ENCODE results near the gene AP1M1. TPM values are rescaled to one million over a fixed set of nuclear protein-coding genes. Genes with fewer than 3 reads are reported as not detected.
"Not testable (repeated sequence)": the region's sequence is repeated elsewhere in the genome, so short reads cannot be mapped to it uniquely, and the experiment has no call there.

AP1M1 gene
- total RNA-seq, 4 donors from 2014 or later, result 52.0 to 83.0 (median 56.3) TPM

DNA sequence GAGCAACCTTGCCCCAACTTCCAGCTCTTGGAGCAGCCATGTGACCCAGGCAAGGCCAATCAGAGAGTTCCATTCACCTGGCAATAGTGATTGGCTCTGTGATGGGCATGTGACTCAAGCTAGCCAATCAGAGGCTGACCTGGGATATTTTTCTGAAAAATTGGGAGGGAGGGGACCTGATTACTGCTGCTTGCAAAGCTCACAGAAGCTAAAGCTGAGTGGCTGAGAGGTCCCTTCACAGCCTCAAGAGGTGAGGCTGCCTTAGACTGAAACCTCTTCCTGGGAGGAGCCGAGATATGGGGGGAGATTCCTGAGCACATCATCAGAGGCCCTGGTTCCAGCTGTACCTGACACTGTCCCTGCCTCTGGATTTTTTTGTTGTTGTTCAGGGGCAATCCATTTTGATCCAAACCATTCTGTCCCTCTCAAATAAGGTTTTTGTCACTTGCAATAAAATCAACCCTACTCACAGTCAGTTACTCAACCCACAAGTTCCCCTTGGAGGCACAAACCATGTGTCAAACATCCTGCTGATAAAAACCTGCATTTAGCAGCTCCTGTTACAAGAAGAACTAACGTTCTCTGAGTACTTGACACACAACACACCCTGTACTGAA, 29.1 kb upstream of the AP1M1 start:
- 40 to 65% methylated on average over 2 of the region's 2 CpGs for WGBS, 2 donors
- H3K4me3 ChIP-seq (replicated peaks in 1 of 3), result no peak overlapping the region
- no peaks in the 10 kb centered on the region for H3K27me3 ChIP-seq
- no peaks in the 10 kb centered on the region for H3K4me1 ChIP-seq
- no peaks in the 10 kb centered on the region for H3K36me3 ChIP-seq
- no peak overlapping the region for H3K27ac ChIP-seq
- no peak for DNase-seq
- TF ChIP-seq, protein P1, sequence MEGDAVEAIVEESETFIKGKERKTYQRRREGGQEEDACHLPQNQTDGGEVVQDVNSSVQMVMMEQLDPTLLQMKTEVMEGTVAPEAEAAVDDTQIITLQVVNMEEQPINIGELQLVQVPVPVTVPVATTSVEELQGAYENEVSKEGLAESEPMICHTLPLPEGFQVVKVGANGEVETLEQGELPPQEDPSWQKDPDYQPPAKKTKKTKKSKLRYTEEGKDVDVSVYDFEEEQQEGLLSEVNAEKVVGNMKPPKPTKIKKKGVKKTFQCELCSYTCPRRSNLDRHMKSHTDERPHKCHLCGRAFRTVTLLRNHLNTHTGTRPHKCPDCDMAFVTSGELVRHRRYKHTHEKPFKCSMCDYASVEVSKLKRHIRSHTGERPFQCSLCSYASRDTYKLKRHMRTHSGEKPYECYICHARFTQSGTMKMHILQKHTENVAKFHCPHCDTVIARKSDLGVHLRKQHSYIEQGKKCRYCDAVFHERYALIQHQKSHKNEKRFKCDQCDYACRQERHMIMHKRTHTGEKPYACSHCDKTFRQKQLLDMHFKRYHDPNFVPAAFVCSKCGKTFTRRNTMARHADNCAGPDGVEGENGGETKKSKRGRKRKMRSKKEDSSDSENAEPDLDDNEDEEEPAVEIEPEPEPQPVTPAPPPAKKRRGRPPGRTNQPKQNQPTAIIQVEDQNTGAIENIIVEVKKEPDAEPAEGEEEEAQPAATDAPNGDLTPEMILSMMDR (IDR thresholded peaks at IDR 0.05), result no peak
- no peak for TF ChIP-seq POLR2A (IDR thresholded peaks at IDR 0.05)
- intact Hi-C loops (cut with DNase I), result no loop called here
- H3K9me3 ChIP-seq, result no peaks in the 10 kb centered on the region

DNA sequence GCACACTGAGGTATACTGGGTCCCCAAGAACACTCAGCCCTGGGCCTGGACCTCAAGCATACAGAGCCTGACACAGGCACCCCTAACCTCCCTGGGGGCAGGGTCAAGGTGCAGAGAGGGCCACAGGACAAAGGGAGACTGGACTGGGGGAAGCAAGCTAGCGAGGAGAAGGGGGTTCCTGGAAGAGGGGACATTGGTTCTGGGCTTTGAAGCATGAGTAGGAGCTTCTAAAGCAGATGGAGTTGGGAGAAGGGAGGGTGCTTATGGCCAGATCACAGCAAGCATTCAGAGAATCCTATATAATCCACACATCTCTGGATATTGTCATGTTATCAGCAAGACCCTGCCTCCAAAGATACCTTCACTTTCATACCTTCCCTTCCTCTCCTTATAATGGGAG, 27.6 kb upstream of the AP1M1 start:
- H3K27me3 ChIP-seq, result no peaks in the 10 kb centered on the region
- no peaks in the 10 kb centered on the region for H3K9me3 ChIP-seq
- 71 to 72% methylated on average over 1 of the region's 1 CpG for WGBS, 2 donors
- no peak overlapping the region for H3K4me3 ChIP-seq (replicated peaks in 1 of 3)
- no peak for DNase-seq
- H3K27ac ChIP-seq, result no peak overlapping the region
- no peak for TF ChIP-seq POLR2A (IDR thresholded peaks at IDR 0.05)
- TF ChIP-seq, protein P1 (IDR thresholded peaks at IDR 0.05), result no peak
- intact Hi-C loops (cut with DNase I), result no loop called here
- no peaks in the 10 kb centered on the region for H3K4me1 ChIP-seq
- H3K36me3 ChIP-seq, result no peaks in the 10 kb centered on the region

DNA sequence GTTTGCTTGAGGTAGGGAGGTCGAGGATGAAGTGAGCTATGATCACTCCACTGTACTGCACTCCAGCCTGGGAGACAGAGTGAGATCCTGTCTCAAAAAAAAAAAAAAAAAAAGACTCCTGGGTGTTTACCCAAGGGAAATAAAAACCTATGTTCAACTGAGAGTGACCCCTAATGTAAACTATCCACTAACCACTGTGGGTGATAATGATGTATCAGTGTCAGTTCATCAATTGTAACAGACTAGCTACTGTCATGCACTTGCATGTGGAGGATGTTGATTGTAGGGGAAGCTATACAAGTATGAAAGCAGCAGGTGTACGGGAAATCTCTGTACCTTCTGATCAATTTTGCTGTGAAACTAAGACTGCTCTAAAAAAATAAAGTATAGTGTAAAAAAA, 21.8 kb upstream of the AP1M1 start:
- H3K36me3 ChIP-seq, result no peaks in the 10 kb centered on the region
- no peaks in the 10 kb centered on the region for H3K4me1 ChIP-seq
- DNase-seq, result no peak
- H3K27me3 ChIP-seq, result no peaks in the 10 kb centered on the region
- H3K4me3 ChIP-seq (replicated peaks in 1 of 3), result no peak overlapping the region
- intact Hi-C loops (cut with DNase I), result no loop called here
- no peaks in the 10 kb centered on the region for H3K9me3 ChIP-seq
- TF ChIP-seq, protein P1 (IDR thresholded peaks at IDR 0.05), result no peak
- TF ChIP-seq POLR2A (IDR thresholded peaks at IDR 0.05), result no peak
- no peak overlapping the region for H3K27ac ChIP-seq
- 50 to 65% methylated on average over 2 of the region's 2 CpGs for WGBS, 2 donors

DNA sequence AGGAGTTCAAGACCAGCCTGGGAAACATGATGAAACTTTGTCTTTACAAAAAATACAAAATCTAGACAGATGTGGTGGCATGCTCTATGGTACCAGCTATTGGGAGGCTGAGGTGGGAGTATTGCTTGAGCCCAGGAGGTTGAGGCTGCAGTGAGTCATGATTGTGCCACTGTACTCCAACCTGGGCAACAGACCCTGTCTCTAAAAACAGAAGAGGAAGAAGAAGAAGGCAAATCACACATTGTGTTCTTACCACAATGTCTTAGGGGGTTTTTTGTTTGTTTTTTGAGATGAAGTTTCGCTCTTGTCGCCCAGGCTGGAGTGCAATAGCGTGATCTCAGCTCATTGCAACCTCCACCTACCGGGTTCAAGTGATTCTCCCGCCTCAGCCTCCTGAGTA, 18.8 kb upstream of the AP1M1 start:
- H3K27me3 ChIP-seq; H3K4me1 ChIP-seq; H3K9me3 ChIP-seq; H3K36me3 ChIP-seq; intact Hi-C loops (cut with DNase I); H3K4me3 ChIP-seq (replicated peaks in 1 of 3); DNase-seq; H3K27ac ChIP-seq: not testable (repeated sequence)
- WGBS, 2 donors, result 76 to 83% methylated on average over 5 of the region's 5 CpGs

DNA sequence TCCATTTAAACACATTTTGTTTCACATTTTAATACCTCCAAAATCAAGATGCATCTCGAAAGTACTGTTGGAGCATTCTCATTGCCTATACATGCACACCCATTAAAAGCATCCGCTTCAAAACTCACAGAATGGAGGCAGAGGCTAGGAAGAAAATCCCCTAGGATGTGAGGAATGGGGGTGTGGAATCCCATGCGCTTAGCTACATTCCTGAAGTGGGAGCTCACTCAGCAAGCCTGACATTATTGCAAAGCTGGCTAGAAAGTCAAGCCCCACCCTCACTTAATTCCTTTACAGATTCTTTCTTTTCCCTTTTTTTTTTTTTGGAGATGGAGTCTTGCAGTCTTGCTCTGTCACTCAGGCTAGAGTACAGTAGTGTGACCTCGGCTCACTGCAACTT, 17.1 kb upstream of the AP1M1 start:
- TF ChIP-seq, protein P1 (IDR thresholded peaks at IDR 0.05), result no peak
- TF ChIP-seq POLR2A (IDR thresholded peaks at IDR 0.05), result no peak
- WGBS, 2 donors, result 52 to 56% methylated on average over 4 of the region's 4 CpGs
- no peaks in the 10 kb centered on the region for H3K36me3 ChIP-seq
- DNase-seq, result no peak
- intact Hi-C loops (cut with DNase I), result loop anchor here (5.0 kb wide), 1 partner anchor 548 kb away; no protein-coding TSS in a partner anchor
- no peak overlapping the region for H3K27ac ChIP-seq
- H3K4me3 ChIP-seq (replicated peaks in 1 of 3), result no peak overlapping the region
- H3K27me3 ChIP-seq, result no peaks in the 10 kb centered on the region
- peaks cover 4% of the 10 kb centered on the region in 2 donors for H3K4me1 ChIP-seq
- no peaks in the 10 kb centered on the region for H3K9me3 ChIP-seq

All from thyroid gland (tissue), 4 donors.